Nephron progenitor cell (in vitro differentiated cells): Measurements from ENCODE around the gene TNFRSF21.
"Not testable (repeated sequence)": the region's sequence is repeated elsewhere in the genome, so short reads cannot be mapped to it uniquely, and the experiment has no call there.

Experiments used
- DNase-seq: peaks from one replicate; pipeline ENCODE4 v3.0.0; 2021
- H3K27ac Mint-ChIP-seq: 2 replicates; pipeline ENCODE4 v1.8.0; 2021; ENCODE audit warnings: mild to moderate bottlenecking, moderate library complexity, mixed read lengths
- H3K27me3 Mint-ChIP-seq: 2 replicates; pipeline ENCODE4 v1.8.0; 2021; ENCODE audit warnings: mild to moderate bottlenecking, low read depth, mixed read lengths; ENCODE audit not compliant: poor library complexity
- H3K36me3 Mint-ChIP-seq: 2 replicates; pipeline ENCODE4 v1.8.0; 2021; ENCODE audit warnings: low read depth, mixed read lengths
- H3K4me1 Mint-ChIP-seq: 2 replicates; pipeline ENCODE4 v1.8.0; 2021; ENCODE audit warnings: mixed read lengths
- H3K4me3 Mint-ChIP-seq: 2 replicates; pipeline ENCODE4 v1.8.0; 2021; ENCODE audit warnings: mild to moderate bottlenecking, moderate library complexity, mixed read lengths
- H3K9me3 Mint-ChIP-seq: 2 replicates; pipeline ENCODE4 v1.8.0; 2021; ENCODE audit warnings: mild to moderate bottlenecking, moderate library complexity, mixed read lengths
- CTCF ChIP-seq: fragments of 200-600 bp; sonication (generic); IDR thresholded peaks from 2 replicates; pipeline ENCODE4 v1.5.0; 2021; ENCODE audit warnings: antibody characterized with exemption

Gene TNFRSF21

GRCh38 chr6:47231151-47231550 is 78.6 kb downstream of the TNFRSF21 start:
- no peak for DNase-seq
- H3K27ac Mint-ChIP-seq: no peak overlapping the region
- H3K36me3 Mint-ChIP-seq: peaks cover 56% of the 10 kb centered on the region
- no peaks in the 10 kb centered on the region for H3K27me3 Mint-ChIP-seq
- no peak for TF ChIP-seq CTCF
- peaks cover 22% of the 10 kb centered on the region for H3K4me1 Mint-ChIP-seq
- peaks cover 4% of the 10 kb centered on the region for H3K9me3 Mint-ChIP-seq
- H3K4me3 Mint-ChIP-seq: no peak overlapping the region

- peaks cover 56% of the 10 kb centered on the region for H3K36me3 Mint-ChIP-seq
- H3K27me3 Mint-ChIP-seq: no peaks in the 10 kb centered on the region
- no peak overlapping the region for H3K27ac Mint-ChIP-seq
- peaks cover 16% of the 10 kb centered on the region for H3K4me1 Mint-ChIP-seq
- no peak for TF ChIP-seq CTCF
- DNase-seq: no peak
- peaks cover 4% of the 10 kb centered on the region for H3K9me3 Mint-ChIP-seq
- H3K4me3 Mint-ChIP-seq: no peak overlapping the region
These were observed 79.1 kb downstream of the TNFRSF21 start for GRCh38 chr6:47230579-47230978.

GRCh38 chr6:47229255-47229654 is 80.5 kb downstream of the TNFRSF21 start:
- no peak for TF ChIP-seq CTCF

GRCh38 chr6:47228093-47228492 is 81.6 kb downstream of the TNFRSF21 start:
- H3K9me3 Mint-ChIP-seq, H3K4me3 Mint-ChIP-seq, H3K27me3 Mint-ChIP-seq, H3K4me1 Mint-ChIP-seq, H3K27ac Mint-ChIP-seq, DNase-seq: not testable (repeated sequence)
- peaks cover 36% of the 10 kb centered on the region for H3K36me3 Mint-ChIP-seq

More at GRCh38 chr6:47229255-47229654, 80.5 kb downstream of the TNFRSF21 start:
- peaks cover 4% of the 10 kb centered on the region for H3K9me3 Mint-ChIP-seq
- no peaks in the 10 kb centered on the region for H3K27me3 Mint-ChIP-seq
- H3K4me3 Mint-ChIP-seq: no peak overlapping the region
- H3K4me1 Mint-ChIP-seq: peaks cover 3% of the 10 kb centered on the region
- H3K27ac Mint-ChIP-seq: no peak overlapping the region
- no peak for DNase-seq
- peaks cover 46% of the 10 kb centered on the region for H3K36me3 Mint-ChIP-seq

GRCh38 chr6:47223251-47223650 is 86.5 kb downstream of the TNFRSF21 start:
- not testable (repeated sequence) for H3K27ac Mint-ChIP-seq, H3K4me1 Mint-ChIP-seq, H3K9me3 Mint-ChIP-seq, H3K36me3 Mint-ChIP-seq, DNase-seq, H3K4me3 Mint-ChIP-seq, H3K27me3 Mint-ChIP-seq

- no peak overlapping the region for H3K27ac Mint-ChIP-seq
- H3K9me3 Mint-ChIP-seq: peaks cover 2% of the 10 kb centered on the region
- DNase-seq: no peak
- no peaks in the 10 kb centered on the region for H3K36me3 Mint-ChIP-seq
- no peaks in the 10 kb centered on the region for H3K4me1 Mint-ChIP-seq
- no peak for TF ChIP-seq CTCF
- no peaks in the 10 kb centered on the region for H3K27me3 Mint-ChIP-seq
- H3K4me3 Mint-ChIP-seq: no peak overlapping the region
These were observed 88.1 kb downstream of the TNFRSF21 start for GRCh38 chr6:47221565-47221964.

GRCh38 chr6:47209632-47210031 is 100.1 kb downstream of the TNFRSF21 start:
- H3K4me3 Mint-ChIP-seq: no peak overlapping the region
- H3K9me3 Mint-ChIP-seq: peaks cover 39% of the 10 kb centered on the region
- H3K27me3 Mint-ChIP-seq: peaks cover 5% of the 10 kb centered on the region
- TF ChIP-seq CTCF: no peak
- no peak for DNase-seq
- H3K36me3 Mint-ChIP-seq: no peaks in the 10 kb centered on the region
- H3K4me1 Mint-ChIP-seq: peaks cover 30% of the 10 kb centered on the region
- no peak overlapping the region for H3K27ac Mint-ChIP-seq
